OCI-LY3 (cell line): ENCODE data around the gene DNAH11.

Experiments used
- H2AFZ ChIP-seq: fragments of 200-600, 300-600 bp; shearing (Covaris generic); 2 replicates; pipeline ENCODE4 v1.6.0; 2014; ENCODE audit warnings: antibody characterized with exemption, low read depth, low read length
- H3K27ac ChIP-seq: fragments of 200-600, 300-600 bp; sonication (generic); 2 replicates; pipeline ENCODE4 v1.5.1; 2014; ENCODE audit warnings: mild to moderate bottlenecking, low read length, moderate library complexity, mixed read lengths
- H3K27me3 ChIP-seq: fragments of 200-600, 300-600 bp; sonication (generic); 2 replicates; pipeline ENCODE4 v1.6.1; 2014; ENCODE audit warnings: low read depth, low read length, mixed read lengths
- H3K36me3 ChIP-seq: fragments of 200-600, 300-600 bp; sonication (generic); replicated peaks from 2 replicates; pipeline ENCODE3; 2014; ENCODE audit warnings: low read depth, low read length, mixed read lengths
- H3K4me1 ChIP-seq: fragments of 300-600, 200-600 bp; sonication (generic); 2 replicates; pipeline ENCODE4 v1.6.1; 2014; ENCODE audit warnings: low read length, mixed read lengths
- H3K4me2 ChIP-seq: fragments of 200-600, 300-600 bp; sonication (generic); 2 replicates; pipeline ENCODE4 v1.6.1; 2014; ENCODE audit warnings: low read length, mixed read lengths
- H3K4me3 ChIP-seq: fragments of 300-600, 200-600 bp; sonication (generic); 2 replicates; pipeline ENCODE4 v1.5.1; 2014; ENCODE audit warnings: antibody characterized with exemption, mild to moderate bottlenecking, low read length, moderate library complexity
- H3K79me2 ChIP-seq: fragments of 300-600, 200-600 bp; shearing (Covaris generic); 2 replicates; pipeline ENCODE4 v1.6.1; 2014; ENCODE audit warnings: mild to moderate bottlenecking, low read length, mixed read lengths
- H3K9ac ChIP-seq: fragments of 300-600, 200-600 bp; shearing (Covaris generic); 2 replicates; pipeline ENCODE4 v1.6.0; 2014; ENCODE audit warnings: mild to moderate bottlenecking, low read length, moderate library complexity
- H3K9me3 ChIP-seq: fragments of 200-600, 300-600 bp; shearing (Covaris generic); 2 replicates; pipeline ENCODE4 v1.6.1; 2014; ENCODE audit warnings: low read length, mixed read lengths; ENCODE audit not compliant: insufficient read depth
- H4K20me1 ChIP-seq: fragments of 200-600, 300-600 bp; sonication (generic); 2 replicates; pipeline ENCODE4 v1.6.1; 2016; ENCODE audit warnings: low read length, mixed read lengths; ENCODE audit not compliant: insufficient read depth
- CTCF ChIP-seq: fragments of 200-600, 300-600 bp; sonication (generic); IDR thresholded peaks from 2 replicates; pipeline ENCODE4 v1.5.1; 2014; ENCODE audit warnings: antibody characterized with exemption, low read length, low read depth
- EZH2phosphoT487 ChIP-seq: fragments of 200-600 bp; shearing (Covaris generic); IDR thresholded peaks from 2 replicates; pipeline ENCODE4 v1.6.1; 2018; ENCODE audit warnings: antibody characterized with exemption, mixed run types, low read depth

The DNAH11 gene

GRCh38 chr7:21651697-21652096 lies 108.9 kb downstream of the DNAH11 start:
- Histone ChIP-seq H3K36me3 (no peaks in the 10 kb centered on the region), H3K9me3 (no peaks in the 10 kb centered on the region), H3K4me2 (no peak overlapping the region), H3K27ac (no peak overlapping the region), H4K20me1 (no peaks in the 10 kb centered on the region), H3K79me2 (no peaks in the 10 kb centered on the region), H2AFZ (no peak overlapping the region), H3K27me3 (no peaks in the 10 kb centered on the region), H3K9ac (no peak overlapping the region), H3K4me3 (no peak overlapping the region), H3K4me1 (no peaks in the 10 kb centered on the region)
- no peak for TF ChIP-seq CTCF
- TF ChIP-seq EZH2phosphoT487 = no peak

- Histone ChIP-seq H3K79me2 (no peaks in the 10 kb centered on the region), H2AFZ (no peak overlapping the region), H3K4me3 (no peak overlapping the region), H3K27ac (no peak overlapping the region), H3K9ac (no peak overlapping the region), H3K27me3 (no peaks in the 10 kb centered on the region), H3K4me1 (no peaks in the 10 kb centered on the region), H3K4me2 (no peak overlapping the region), H4K20me1 (no peaks in the 10 kb centered on the region), H3K9me3 (no peaks in the 10 kb centered on the region), H3K36me3 (no peaks in the 10 kb centered on the region)
- TF ChIP-seq CTCF (no peak), EZH2phosphoT487 (no peak)
These were observed 110.8 kb downstream of the DNAH11 start for GRCh38 chr7:21653623-21654022.

- Histone ChIP-seq H3K79me2 (no peaks in the 10 kb centered on the region), H3K36me3 (no peaks in the 10 kb centered on the region), H3K4me3 (no peak overlapping the region), H2AFZ (no peak overlapping the region), H3K9ac (no peak overlapping the region), H3K27me3 (no peaks in the 10 kb centered on the region), H3K4me2 (no peak overlapping the region), H3K9me3 (no peaks in the 10 kb centered on the region), H3K4me1 (no peaks in the 10 kb centered on the region), H3K27ac (no peak overlapping the region), H4K20me1 (no peaks in the 10 kb centered on the region)
- TF ChIP-seq CTCF (no peak), EZH2phosphoT487 (no peak)
These were observed 113.2 kb downstream of the DNAH11 start for GRCh38 chr7:21656081-21656480.

- Histone ChIP-seq H3K36me3 (no peaks in the 10 kb centered on the region), H3K27ac (no peak overlapping the region), H3K4me2 (no peak overlapping the region), H4K20me1 (no peaks in the 10 kb centered on the region), H3K4me1 (no peaks in the 10 kb centered on the region), H3K4me3 (no peak overlapping the region), H3K27me3 (no peaks in the 10 kb centered on the region), H3K9me3 (no peaks in the 10 kb centered on the region), H2AFZ (no peak overlapping the region), H3K79me2 (no peaks in the 10 kb centered on the region), H3K9ac (no peak overlapping the region)
- no peak for TF ChIP-seq CTCF
- no peak for TF ChIP-seq EZH2phosphoT487
These were observed 114.0 kb downstream of the DNAH11 start for GRCh38 chr7:21656796-21657195.
